ENCODE measurements around the gene NXN. TPM values are rescaled to one million over a fixed set of nuclear protein-coding genes. Genes with fewer than 3 reads are reported as not detected.

Gene NXN
- total and polyA plus RNA-seq, 7 donors, result 33.4 to 92.5 (median 73.8) TPM

GRCh38 chr17:1011138-1011537 lies 31.6 kb upstream of the NXN start:
- peak in 1 of 2 donors; percentile 28 for DNase-seq
- peaks cover 4% of the 10 kb centered on the region for H3K4me1 ChIP-seq
- no peak overlapping the region for H3K27ac ChIP-seq

GRCh38 chr17:1010586-1010985 lies 31.0 kb upstream of the NXN start:
- no peak for TF ChIP-seq CTCF (IDR thresholded peaks at IDR 0.05)
- Histone ChIP-seq H3K27ac (no peak overlapping the region), H3K4me1 (peaks cover 9% of the 10 kb centered on the region), H3K36me3 (ENCODE audit: insufficient read depth in 1 of 2, low read depth in 1 of 2) (peaks cover 0 to 33% of the 10 kb centered on the region in 2 donors), H3K4me3 (no peak overlapping the region), H3K9me3 (no peaks in the 10 kb centered on the region), H3K27me3 (ENCODE audit: insufficient read depth in 3 of 3, low read length in 2 of 3) (peaks cover 0 to 1% (median 0%) of the 10 kb centered on the region in 3 donors)
- intact Hi-C loops (cut with DNase I), result no loop called here
- WGBS, 3 donors, result 86 to 94% (median 87%) methylated on average over 14 of the region's 14 CpGs
- ATAC-seq (no peak), DNase-seq (peak in 1 of 2 donors; percentile 49)

More at GRCh38 chr17:1011138-1011537, 31.6 kb upstream of the NXN start:
- H3K9me3 ChIP-seq, result no peaks in the 10 kb centered on the region
- no peak overlapping the region for H3K4me3 ChIP-seq
- peaks cover 0 to 33% of the 10 kb centered on the region in 2 donors for H3K36me3 ChIP-seq (ENCODE audit: insufficient read depth in 1 of 2, low read depth in 1 of 2)
- no peak for TF ChIP-seq CTCF (IDR thresholded peaks at IDR 0.05)
- H3K27me3 ChIP-seq (ENCODE audit: insufficient read depth in 3 of 3, low read length in 2 of 3), result peaks cover 0 to 1% (median 0%) of the 10 kb centered on the region in 3 donors
- 80 to 87% (median 83%) methylated on average over 10 of the region's 10 CpGs for WGBS, 3 donors
- no peak for ATAC-seq
- intact Hi-C loops (cut with DNase I), result no loop called here

- DNase-seq (no peak), ATAC-seq (no peak)
- H3K27me3 ChIP-seq (ENCODE audit: insufficient read depth in 3 of 3, low read length in 2 of 3), result peaks cover 0 to 1% (median 0%) of the 10 kb centered on the region in 3 donors
- no peak overlapping the region for H3K4me3 ChIP-seq
- peaks cover 0 to 33% of the 10 kb centered on the region in 2 donors for H3K36me3 ChIP-seq (ENCODE audit: insufficient read depth in 1 of 2, low read depth in 1 of 2)
- H3K27ac ChIP-seq, result no peak overlapping the region
- no peaks in the 10 kb centered on the region for H3K9me3 ChIP-seq
- intact Hi-C loops (cut with DNase I), result no loop called here
- 79 to 84% (median 81%) methylated on average over 10 of the region's 10 CpGs for WGBS, 3 donors
- no peak for TF ChIP-seq CTCF (IDR thresholded peaks at IDR 0.05)
- H3K4me1 ChIP-seq, result peaks cover 15% of the 10 kb centered on the region
Measured at GRCh38 chr17:1010086-1010450, 30.5 kb upstream of the NXN start.

GRCh38 chr17:1009229-1010085 lies 29.9 kb upstream of the NXN start:
- intact Hi-C loops (cut with DNase I), result loop anchor here (5.0 to 10.0 kb wide), 2 partner anchors 33 to 45 kb away; no protein-coding TSS in a partner anchor
- peaks cover 0 to 1% (median 0%) of the 10 kb centered on the region in 3 donors for H3K27me3 ChIP-seq (ENCODE audit: insufficient read depth in 3 of 3, low read length in 2 of 3)
- peaks cover 0 to 36% of the 10 kb centered on the region in 2 donors for H3K36me3 ChIP-seq (ENCODE audit: insufficient read depth in 1 of 2, low read depth in 1 of 2)
- H3K4me3 ChIP-seq, result no peak overlapping the region
- no peaks in the 10 kb centered on the region for H3K9me3 ChIP-seq
- H3K4me1 ChIP-seq, result peaks cover 21% of the 10 kb centered on the region
- DNase-seq (no peak), ATAC-seq (no peak)
- WGBS, 3 donors, result 73 to 79% (median 75%) methylated on average over 19 of the region's 19 CpGs
- no peak for TF ChIP-seq CTCF (IDR thresholded peaks at IDR 0.05)
- no peak overlapping the region for H3K27ac ChIP-seq

Measured in psoas muscle (tissue), 8 donors.